ENCODE data around the gene ERICH3.

ERICH3 gene, protein sequence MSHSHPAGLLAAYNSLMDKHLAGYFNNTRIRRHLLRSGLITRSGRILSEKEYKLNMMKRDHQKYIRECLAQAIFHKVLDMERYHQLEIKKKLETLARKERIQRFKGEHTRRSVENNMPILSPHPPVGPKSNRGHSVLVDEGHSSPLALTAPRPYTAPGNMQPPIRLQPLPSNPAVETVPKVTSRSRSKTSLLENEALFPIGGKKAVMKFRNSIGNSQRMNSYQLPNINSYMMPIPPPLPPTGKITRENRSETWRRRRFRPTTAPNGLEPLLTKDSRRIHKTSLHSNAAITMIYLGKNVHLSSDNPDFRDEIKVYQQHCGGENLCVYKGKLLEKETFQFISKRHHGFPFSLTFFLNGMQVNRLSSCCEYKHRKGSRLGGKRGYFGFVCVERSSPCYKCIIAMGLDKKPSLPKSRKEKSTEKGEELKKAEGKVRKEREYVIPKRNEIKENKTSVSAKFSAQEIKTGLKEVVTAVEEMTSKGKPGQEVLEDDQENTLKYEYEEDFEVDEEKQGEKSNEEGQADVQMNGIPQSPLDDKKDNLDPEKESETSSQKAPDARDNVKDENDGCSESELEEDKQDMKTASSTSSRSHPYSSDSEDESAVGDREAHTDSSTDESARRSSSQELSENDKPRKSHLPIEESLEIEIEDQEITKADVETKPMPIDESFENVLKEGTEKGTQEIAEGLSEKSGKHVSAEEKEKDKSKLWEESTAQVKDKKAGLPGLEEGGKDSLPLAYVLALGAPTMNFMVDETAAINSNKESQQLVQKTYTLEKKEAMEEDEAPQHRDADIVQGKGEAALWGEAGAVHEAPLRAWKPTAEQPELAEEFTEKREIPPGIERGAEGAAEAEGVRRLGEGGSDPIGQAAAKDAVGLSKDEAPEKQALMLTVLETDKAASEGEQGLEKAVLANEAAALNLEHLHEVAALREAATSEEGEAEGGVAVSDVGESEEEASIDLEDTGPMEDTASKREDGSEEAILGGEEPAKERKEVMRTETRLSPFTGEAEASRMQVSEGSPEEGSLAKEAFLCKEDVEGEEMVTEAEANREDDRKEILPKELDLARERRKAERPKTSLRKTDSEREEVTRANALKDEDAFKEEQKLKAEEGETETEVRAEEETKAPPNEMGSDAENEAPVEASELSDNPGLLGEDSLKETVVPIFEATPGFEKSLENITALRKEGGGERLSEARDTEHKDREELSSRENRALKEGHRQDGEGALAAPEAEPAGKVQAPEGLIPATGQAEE (N-terminal part only)
- 0.10 to 0.39 reads per million in 2 donors for total RNA-seq

DNA sequence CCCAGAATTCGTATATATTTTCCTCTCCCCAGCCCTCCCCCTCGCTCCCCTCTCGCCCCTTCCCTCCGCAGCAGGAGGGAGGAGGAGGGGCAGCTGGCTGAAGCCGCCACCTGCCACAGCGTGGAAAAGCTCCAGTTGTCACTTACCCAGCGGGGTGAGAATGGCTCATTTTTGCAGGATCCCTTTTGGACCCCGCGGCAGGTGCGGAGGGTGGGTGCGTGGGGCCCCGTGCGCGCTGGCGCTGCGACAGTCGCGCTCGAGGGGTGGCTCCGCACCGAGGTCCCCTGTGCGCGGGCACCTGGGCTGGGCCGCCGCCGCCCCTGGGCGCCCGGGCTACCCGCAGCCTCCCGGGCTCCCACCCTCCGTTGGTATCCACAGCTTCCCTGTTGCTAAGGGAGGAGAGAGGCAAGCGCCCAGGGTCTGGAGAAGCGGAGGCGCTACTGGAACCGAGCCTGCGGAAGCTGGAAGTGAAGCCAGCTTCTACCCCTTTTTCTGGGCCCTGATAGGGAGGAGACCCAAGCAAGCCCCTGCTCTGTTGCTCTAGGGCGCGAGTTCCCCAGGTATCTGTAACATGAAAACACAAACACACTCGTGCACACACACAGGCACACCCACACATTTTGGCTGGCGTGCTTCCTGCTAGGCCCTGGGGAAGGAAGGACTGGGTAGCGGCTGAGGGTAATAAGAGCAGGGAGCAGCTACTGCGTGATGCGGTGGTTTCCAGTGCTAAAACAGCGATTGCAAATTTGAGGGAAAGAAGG is at the start of gene ERICH3:
Gene ERICH3 (minus strand): TSS at position 442 of the 761 bp plus-strand sequence. CDS start 273 bp downstream, at position 169.
- DNase-seq, result no peak

- no peak for DNase-seq
Observed at GRCh38 chr1:74717626-74718025, 44.0 kb upstream of the ERICH3 start.

DNA sequence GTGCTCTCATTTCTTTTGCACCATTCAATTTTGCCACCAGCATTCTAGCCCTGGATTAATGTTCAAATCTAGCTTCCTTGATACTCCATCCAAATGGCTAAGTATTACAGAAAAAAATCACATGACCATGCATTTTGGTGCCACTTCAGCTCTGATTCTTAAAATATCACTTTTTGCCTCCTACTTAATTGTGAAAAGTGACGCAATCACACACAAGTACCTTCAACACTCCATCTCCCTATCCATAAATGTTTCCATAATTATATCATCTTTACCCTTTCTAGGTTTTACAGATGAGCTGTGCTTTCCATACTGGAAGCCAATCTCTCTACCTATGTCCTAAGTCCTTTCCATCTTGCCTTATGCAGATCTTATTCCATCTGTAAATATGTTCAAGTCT is 43.2 kb upstream of the ERICH3 start:
- DNase-seq, result no peak

GRCh38 chr1:74715806-74716205 is 42.2 kb upstream of the ERICH3 start:
- no peak for DNase-seq

DNA sequence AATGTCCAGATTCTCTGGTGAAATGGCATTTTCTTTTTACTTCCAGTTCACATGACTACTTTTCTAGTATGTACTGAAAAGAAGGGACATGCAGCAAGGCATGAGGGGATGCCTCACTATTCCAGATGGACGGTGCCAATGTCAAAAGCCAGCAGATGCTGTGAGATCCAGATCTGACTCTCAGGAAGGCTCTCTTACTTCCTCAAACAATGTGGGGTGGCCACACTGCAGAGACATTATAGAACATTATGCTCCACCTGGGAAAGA is 41.6 kb upstream of the ERICH3 start:
- DNase-seq, result no peak

DNA sequence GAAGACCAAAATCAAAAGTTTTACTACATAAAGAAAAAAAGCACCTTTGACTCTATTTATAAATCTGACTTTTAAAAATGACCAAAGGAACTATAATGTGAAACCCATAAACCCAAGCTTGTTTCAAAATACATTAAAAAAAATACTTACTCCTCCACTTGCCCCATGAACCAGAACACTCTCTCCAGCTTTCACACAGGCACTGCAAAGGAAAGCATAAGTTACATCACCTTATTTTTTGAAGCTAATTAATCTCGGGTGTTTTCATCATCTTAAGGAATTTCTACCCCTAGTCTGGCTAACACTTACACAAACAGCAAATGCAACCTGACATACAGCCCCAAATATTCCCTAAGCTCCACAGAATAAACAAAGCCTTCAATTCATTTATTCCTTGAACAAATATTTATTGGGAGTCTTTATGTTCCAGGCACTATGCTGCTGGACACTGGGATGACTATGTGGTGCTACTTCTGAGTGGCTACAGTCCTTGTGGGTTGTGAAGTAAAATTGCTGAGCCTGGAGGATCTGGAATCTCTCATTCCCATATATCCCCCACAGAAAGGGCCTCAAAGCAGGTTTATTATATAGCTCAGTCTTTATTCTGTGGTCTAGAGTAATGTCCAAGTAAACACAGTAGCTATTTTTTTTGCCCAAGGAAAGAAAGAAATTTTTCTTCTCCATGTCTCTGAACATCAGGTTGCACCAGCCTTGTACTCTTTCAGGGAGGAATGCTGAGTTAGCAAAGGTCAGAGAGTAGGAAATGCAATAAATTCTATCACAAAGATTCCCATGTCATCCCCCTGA is 41.0 kb upstream of the ERICH3 start:
- DNase-seq, result no peak

GRCh38 chr1:74713849-74714248 is 40.3 kb upstream of the ERICH3 start:
- no peak for DNase-seq

- no peak for DNase-seq
Observed at GRCh38 chr1:74712881-74713280, 39.3 kb upstream of the ERICH3 start.

DNA sequence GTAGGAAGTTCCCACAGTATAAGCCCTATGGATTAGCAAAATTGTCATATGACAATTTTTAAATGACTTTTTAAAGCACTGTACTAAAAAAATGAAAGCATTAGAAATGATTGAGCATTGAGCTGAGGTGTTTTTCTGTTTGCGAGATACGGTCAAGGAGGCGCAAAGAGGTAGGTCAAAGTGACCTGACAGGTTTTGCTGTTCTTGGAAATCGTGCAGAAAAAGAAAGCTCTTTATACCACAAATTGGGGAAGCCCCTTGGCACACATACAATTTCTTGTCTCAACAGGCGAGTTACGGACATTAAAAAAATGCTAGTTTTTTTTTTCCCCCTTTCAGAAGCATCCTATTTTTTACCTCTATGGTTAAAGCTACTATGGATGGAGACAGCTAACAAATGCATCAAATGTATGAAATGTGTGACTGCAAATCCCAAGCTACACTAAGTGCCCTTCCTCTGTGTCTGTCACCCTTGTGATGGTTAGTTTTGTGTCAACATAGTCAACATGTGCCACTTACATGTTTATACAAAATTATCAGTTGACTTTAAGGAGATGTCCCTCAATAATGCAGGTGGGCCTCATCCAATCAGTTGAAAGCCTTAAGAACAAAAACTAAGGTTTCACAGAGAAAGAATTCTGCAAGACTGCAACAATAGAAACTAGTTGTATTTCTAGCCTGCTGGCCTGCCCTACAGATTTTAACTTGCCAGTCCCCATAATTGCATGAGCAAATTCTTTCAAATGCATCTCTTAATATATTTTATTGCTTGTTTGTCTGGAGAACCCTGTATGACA is 30.0 kb upstream of the ERICH3 start:
- DNase-seq, result no peak

DNA sequence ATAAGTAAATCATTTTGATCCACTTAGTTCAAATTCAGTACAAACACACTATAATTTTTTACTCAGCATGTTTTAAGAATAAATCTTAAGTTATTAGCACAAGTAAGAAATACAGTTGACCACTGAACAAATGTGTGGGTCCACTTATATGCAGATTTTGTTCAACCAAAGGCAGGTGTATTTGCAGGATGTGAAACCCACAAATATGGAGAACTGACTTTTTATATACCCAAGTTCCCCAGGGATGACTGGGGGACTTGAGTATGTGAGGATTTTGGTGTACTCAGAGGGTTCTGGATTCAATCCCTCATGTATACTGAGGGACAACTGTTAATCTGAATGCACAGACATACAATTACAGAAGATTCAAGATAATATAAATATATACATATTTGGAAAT is 25.7 kb upstream of the ERICH3 start:
- DNase-seq, result no peak

DNA sequence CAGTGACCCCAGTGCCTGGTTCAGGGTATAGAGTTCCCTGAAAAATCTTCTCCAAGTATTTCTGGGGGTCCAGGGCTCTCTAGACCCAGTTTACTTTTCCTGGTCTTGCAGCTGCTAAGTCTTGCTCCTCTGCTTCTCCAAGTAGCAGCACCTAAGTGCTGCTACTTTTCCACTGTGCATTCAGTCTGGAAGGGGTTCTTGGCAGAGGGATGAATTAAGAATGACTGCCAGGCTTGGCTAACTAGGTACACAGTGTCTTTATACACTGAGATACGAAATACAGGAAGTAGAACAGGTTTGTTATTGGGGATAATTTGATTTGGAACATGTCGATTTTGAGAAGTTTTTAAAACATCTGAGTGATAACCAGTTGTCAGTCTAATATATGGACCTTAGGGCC is 24.2 kb upstream of the ERICH3 start:
- DNase-seq, result no peak

DNA sequence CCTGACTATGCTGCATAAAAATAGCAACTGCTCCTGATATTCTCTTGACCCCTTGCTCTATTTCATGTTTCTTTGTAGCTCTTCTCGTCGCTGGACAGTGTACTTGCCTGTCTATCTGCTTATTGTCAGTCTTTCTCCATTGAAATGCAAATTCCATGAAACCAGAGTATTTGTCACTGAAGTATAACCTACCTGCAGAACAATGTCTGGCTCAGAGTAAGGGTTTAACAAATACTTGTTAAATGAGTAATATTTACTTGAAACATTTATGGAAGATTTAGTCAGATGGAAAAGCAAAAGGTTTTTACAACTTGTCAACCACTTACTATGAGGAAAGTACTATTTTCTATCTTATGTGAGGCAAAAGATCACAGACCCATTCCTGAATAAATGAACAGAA is 19.9 kb upstream of the ERICH3 start:
- DNase-seq, result no peak

- no peak for DNase-seq
Observed at GRCh38 chr1:74690909-74691308, 17.3 kb upstream of the ERICH3 start.

DNA sequence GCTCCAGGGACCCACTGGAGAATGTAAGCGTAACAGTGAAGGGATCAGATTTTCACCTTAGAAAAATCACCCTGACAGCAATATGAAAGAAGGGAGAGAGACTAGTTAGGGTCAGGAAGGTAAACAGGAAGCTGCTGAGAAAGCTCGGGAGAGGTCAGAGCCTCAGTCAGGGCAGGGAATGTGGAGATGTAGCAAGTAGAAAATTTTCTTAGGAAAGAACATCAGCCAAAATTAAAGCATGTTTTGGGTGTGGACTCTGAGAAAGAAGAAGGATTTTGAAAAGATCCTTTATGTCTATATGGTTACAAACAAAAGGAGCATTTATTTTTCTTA is 16.7 kb upstream of the ERICH3 start:
- no peak for DNase-seq

GRCh38 chr1:74689621-74690363 is 16.2 kb upstream of the ERICH3 start:
- DNase-seq, result no peak

DNA sequence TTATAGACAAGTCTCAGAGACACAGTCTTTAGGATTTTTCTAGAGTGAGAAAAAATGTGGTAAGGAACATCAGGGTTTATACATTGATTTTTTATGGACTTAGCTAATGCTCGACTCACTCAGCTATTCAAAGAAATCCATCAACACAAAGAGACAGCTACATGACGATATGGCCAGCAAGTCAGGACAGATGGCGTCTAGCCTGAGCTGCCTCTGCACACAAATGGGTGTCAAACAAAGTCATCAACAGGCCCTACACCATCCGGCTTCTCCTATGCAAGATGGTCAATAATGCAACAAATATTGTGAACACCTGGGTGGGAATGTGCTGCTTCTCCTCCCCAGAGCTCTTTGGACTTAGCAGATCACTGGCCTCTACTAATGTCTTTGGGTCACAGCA is 13.3 kb upstream of the ERICH3 start:
- DNase-seq, result no peak

DNA sequence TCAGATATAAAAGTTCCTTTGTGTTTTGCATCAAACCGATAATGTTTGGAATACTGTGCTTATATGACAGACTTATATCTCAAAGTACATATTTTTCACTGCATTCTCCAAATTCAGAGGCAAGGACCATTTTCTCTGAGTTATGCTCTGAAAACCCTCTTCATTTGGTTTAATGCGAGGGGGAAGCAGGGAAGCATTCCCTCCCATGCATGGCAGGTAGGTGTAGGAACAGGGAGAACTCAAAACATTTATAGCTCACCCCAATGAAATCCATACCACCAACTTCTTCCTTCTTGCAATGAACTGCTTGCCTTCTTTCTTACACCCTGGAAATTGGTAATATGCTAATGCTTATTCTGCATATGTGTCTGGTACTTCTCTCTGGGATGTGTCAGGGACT is 10.7 kb upstream of the ERICH3 start:
- no peak for DNase-seq

DNA sequence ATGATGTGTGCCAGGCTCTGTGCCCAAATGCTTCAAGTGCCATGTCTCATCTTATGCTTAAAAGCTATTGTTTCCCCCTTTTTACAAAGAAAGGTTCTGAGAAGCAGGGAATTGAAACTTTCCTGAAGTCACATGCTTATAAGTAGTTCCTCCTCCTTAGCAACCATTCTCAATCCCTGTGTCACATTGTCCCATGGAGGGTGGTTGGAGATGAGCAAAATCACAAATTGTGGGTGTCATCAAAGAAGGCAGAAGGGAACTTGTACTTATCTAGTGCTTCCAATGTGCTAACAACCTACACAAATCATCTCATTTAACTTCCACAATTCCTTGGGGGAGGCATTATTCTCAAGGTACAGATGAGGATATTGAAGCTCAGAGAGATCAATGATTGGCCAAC is 10.1 kb upstream of the ERICH3 start:
- DNase-seq, result no peak

DNA sequence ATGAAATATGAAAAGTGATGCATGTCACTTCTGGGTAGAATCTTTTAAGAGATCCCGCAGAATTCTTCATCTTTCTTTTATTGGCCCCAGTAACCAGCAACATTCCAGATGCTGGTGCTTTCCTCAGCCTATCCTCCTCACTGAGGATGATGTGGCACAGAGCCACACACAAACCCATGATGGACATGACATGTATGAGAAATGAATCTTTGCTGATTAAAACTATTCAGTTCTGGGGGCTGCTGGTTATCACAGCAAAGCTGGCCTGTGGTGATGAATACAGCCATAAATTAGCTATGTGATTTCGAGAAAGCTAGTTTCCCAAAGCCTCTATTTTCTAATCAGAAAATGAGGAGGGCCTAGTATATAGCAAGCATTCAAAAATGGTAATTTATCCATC is 8.3 kb upstream of the ERICH3 start:
- no peak for DNase-seq

GRCh38 chr1:74681449-74681848 is 7.9 kb upstream of the ERICH3 start:
- no peak for DNase-seq

All from activated gamma-delta T cell (primary cell).